GM11168 (cell line): ENCODE data around the gene NRP1.

ENCODE experiments used
- in situ Hi-C: fragments of 300-500 bp; cut with MboI; formaldehyde crosslinking; loops from one replicate; pipeline ENCODE4 v1.12.0; 2022; ENCODE audit warnings: low sequenced_read_pairs; ENCODE audit not compliant: unreplicated experiment

Gene NRP1

DNA sequence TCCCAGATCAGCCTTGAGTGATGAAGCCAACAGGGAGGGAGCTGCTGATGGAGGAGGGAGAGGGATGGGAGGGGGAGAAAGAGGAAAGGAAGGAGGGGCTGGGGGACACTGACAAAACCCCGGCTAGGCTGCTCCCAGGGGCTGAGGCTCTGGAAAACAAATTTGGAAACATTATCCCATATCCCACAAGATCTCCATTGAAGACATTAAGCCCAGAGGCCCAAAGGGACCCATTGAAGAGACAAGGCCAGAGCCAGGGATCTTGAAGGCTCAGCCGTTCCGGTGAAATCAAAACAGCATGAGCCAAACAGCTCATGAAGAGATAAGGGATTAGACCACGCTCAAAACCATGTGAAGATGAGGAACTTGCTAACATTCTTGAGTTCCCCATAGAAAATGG, 192.2 kb downstream of the NRP1 start:
- in situ Hi-C loops = loop anchor here (25.0 kb wide), 1 partner anchor 355 kb away; no protein-coding TSS in a partner anchor

DNA sequence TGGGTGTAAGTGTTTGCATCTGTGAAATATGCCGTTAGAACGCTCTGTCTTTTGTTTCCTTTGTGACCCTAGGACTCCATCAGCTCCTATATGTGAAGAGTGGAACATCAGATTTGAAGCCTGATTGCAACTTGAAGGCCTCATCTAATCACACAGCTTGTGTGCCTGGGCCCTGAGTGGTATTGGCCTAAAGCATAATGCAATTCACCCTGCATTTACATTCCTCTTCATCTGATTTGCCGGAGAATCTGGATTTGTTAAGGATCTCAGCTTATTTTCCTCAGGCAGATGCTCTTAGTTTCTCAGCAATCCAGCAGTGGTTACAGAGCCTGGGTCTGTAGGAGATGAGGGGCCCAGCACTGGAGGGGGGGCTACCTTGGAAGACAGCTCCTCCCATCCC, 193.2 kb downstream of the NRP1 start:
- in situ Hi-C loops = loop anchor here (25.0 kb wide), 1 partner anchor 354 kb away; no protein-coding TSS in a partner anchor

DNA sequence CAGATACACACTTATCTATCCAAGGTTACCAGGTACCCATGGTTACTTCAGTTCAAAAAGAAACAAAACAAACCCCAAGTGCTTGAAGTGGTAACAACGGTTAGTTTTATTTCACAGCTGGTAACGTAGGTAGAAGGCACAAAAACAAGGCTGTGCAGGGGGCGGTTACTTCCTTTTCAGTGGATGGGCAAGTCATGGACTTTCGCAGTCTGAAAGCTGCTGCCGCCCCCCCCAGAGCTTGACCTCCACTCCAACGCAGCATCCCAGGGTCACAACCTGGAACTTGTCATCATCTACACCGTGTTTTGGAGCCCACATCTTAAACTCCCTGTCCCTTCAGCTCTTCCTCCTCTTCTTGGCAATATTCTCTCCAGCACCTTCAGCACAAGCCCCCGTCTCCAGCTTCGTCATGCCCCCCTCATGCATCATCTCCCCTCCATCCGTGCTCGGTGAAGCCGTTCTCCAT, 195.3 kb downstream of the NRP1 start:
- in situ Hi-C loops = loop anchor here (25.0 kb wide), 1 partner anchor 352 kb away; no protein-coding TSS in a partner anchor

DNA sequence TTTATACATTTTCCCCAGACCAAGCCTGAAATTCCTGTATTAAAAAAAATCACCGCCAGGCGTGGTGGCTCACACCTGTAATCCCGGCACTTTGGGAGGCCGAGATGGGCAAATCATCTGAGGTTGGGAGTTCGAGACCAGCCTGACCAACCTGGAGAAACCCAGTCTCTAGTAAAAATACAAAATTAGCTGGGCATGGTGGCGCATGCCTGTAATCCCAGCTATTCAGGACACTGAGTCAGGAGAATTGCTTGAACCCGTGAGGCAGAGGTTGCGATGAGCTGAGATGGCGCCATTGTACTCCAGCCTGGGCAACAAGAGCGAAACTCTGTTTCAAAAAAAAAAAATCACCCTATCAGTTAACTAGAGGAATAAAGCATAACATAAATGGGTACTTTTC, 195.8 kb downstream of the NRP1 start:
- in situ Hi-C loops = loop anchor here (25.0 kb wide), 1 partner anchor 351 kb away; no protein-coding TSS in a partner anchor

DNA sequence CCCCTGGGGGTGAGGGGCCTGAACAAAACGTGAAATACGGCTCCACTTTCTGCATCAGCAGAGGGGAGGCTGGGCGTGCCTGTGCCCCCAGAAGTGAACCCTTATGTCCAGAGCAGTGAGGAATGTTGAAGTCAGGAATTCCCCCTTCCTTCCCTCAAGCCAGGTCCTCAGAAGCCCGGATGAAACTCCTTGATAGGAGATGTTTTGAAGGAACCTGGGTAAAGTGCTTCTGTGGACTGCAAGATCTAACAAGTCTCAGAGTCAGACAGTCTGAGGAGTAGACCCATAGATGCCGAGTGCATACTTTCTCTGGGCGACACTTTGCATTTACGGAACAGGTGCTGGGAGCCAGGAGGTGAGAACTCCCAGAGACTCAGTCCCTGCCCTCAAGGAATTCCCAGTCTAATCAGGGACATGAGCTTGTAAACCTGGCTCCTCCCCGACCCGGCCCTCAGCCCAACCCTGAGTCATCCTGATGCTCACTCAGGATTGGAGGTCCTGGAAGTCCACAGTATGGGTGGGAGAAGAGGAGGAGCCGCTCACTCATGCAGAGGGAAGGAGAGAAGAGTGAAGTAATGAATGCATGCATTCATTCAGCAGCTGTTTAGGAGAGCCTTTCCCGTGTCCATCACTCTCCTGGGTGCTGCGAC, 197.0 kb downstream of the NRP1 start:
- in situ Hi-C loops = loop anchor here (25.0 kb wide), 1 partner anchor 350 kb away; no protein-coding TSS in a partner anchor

DNA sequence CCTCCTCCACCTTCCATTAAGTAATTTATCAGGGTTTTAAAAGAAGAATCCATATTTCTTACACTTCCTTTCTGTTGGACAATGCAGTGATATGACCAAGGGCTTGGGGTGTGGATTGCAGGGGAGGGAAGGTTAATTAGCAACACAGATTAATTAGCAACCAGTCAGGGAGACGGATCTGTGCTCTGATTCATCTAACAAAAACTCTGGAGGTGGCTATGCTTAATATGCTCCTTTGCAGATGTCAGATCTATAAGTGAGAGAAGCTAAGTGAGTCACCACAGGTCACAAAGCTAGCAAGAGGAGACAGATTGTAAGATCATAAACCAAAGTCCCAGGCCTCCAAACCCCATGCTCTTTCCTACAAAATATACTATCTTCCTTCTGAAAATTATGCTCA, 197.7 kb downstream of the NRP1 start:
- in situ Hi-C loops = loop anchor here (25.0 kb wide), 1 partner anchor 349 kb away; no protein-coding TSS in a partner anchor

DNA sequence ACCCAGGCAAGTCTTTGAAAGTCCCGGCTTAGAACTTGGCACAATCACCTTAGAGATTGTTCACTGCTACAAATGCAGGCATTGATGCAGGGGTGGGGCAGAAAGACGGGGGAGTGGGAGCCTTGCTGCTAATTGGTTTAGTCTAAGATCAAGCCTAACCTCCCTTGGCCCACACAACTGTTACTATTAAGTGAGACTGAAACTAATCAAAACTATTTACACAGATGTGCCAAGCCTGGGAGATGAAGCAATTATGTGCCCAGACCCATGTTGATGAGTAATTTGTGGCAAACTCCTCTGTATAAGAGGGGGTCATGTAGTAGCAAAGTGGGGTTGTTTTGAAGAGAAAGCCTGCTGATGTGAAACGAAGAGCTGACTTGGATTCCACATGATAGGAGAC, 198.2 kb downstream of the NRP1 start:
- in situ Hi-C loops = loop anchor here (25.0 kb wide), 1 partner anchor 349 kb away; no protein-coding TSS in a partner anchor

DNA sequence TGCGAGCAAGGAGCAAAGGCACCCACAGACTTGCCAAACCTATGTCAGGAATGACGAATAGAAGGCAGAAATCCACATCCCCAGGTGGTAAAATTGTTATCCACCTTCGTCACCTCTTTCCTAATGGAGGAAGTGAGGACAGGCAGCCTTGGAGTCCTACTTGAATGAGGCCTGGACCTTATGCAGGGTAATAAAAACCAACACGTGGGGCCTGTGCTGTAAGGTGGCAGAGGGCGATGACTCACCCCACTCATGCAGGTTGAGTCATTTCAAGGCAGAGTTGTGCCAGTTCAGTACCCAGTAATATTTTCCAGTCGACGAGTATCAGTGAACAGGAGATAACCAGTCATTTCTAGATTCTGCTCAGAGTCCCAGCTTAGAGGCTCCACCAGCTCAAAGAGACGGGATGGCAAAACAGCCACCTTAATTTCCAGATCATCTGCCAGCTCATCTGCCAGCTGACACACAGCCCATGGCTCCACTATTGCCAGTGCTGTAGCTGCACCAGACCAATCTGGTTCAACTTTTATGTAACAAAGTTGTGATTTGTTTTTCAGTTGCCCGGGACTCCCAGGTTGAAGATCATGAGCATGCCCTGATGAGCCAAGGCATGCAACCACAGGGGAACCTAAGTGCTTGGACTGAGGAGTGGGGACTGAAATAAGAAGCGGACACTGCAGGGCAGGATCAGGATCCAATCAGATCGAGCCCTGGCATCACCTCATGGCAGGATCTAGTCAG, 200.3 kb downstream of the NRP1 start:
- in situ Hi-C loops = loop anchor here (25.0 kb wide), 1 partner anchor 347 kb away; no protein-coding TSS in a partner anchor

DNA sequence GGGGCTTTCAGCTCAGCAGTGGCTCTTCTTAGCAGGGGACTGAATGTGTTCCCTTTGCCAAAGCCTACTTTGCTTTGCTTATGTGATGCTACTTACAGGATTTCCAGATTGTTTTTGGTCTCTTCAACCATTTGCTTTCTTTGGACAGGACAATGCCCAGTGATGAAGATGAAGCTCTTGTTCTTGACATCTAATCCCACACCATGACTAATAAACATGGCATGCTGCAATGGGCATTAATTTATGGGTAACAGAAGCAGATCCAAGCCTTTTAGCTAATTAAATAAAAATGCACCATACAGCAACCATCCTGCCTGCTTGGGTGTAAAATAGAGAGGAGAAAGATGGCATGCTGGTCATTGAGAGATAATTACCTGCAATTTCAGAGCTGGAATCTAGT, 200.9 kb downstream of the NRP1 start:
- in situ Hi-C loops = loop anchor here (25.0 kb wide), 1 partner anchor 346 kb away; no protein-coding TSS in a partner anchor

DNA sequence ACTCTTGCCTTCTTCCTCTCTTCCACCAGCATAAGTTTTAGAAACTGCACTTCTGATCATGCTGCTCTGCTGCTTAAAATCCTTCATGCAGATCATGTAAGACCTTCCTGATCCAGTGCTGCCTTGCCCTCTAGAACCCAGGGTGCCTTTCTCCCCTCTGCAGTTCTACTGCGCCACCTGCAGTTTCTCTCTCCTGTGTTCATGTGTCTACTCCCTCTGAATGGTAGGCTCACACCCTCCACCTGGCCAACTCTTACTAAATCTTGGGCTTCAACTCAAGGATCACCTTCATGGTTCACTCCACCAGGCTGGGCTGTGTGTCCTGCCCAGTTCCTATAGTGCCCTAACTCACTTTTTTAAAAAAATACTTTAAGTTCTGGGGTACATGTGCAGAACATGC, 201.8 kb downstream of the NRP1 start:
- in situ Hi-C loops = loop anchor here (25.0 kb wide), 1 partner anchor 345 kb away; no protein-coding TSS in a partner anchor

DNA sequence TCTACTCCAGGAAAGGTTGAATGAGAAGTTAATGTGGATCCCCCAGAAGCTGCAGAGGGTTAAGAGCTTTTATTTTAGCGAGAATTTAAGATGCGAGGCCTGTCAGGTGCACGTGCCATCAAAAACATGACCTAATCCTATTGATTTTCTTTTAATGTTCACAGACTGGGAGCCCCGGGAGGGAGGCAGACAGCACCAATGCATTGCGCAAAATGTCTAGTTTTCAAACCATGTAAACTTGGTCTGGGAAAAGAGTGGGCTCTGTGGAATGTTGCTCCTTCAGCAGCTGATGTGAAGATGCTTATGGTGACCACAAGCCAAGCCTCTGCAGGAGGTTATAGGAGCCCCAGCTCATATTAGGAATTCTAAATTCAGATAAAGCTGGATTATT, 204.5 kb downstream of the NRP1 start:
- in situ Hi-C loops = loop anchor here (25.0 kb wide), 1 partner anchor 343 kb away; no protein-coding TSS in a partner anchor

DNA sequence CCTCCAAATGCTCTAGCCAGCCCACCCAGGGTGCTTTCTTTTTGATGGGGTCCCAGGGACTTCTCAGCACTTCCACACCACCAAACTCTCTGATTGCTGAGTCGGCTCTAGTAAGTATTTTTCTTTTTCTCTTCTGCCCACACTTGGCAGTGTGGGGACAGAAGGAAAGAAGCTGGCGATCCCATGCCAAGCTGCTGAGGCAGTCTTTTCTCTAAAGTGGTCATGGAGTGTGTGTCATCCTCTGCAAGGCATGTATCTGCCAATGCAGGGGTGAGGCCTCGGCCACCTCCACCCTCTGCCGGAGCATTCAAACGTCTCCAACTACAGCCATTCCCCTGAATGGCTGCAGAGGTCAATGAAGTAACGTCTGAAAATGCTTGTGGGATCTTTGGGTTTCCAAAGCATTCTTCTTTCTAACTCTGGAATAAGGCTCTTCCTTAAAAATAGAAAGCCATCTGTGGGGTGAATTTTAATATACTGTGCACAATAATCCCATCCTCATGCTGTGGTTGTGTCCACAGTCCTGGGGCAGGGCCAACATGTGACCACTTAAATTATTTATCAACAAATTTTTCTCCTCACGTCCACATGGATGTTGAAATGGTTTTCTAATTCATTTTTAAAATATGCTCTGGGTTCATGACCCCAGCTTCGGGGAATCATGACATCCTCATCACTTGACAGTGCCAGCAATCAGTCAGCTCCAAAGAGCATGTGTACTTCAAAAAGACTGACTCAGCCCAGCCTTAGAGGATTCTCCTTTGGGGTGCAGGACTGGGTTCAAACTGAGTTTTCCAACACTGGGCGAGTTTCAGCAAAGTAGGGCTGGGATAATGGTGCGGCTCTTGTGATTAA, 205.1 kb downstream of the NRP1 start:
- in situ Hi-C loops = loop anchor here (25.0 kb wide), 1 partner anchor 342 kb away; no protein-coding TSS in a partner anchor

DNA sequence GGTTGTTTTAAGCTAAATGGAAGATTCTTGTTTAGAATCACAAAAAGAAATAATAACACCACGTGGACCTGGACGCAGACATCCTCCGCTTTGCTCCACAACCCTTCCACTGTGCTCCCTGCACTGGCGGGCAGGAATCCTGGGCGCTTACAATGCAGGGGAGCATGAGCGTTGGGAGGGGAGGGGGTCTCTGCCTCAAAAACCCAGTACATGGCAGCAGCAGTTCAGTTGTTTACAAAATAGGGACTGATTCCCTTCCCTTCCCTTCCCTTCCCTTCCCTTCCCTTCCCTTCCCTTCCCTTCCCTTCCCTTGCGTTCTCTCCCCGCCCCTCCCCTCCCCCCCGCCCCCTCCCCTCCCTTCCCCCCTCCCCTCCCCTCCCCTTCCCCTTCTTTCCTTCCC, 206.8 kb downstream of the NRP1 start:
- in situ Hi-C loops = loop anchor here (25.0 kb wide), 1 partner anchor 340 kb away; no protein-coding TSS in a partner anchor
